GM23338 (cell line): ENCODE data around the gene F12. TPM values are rescaled to one million over a fixed set of nuclear protein-coding genes. Genes with fewer than 3 reads are reported as not detected.

Experiments
- ATAC-seq: fragments of 200-7000 bp; cut with Tn5 transposase; 3 replicates; pipeline ENCODE4 v1.9.1; 2020
- DNase-seq: peaks from one replicate; pipeline ENCODE4 v3.0.0-alpha.2; 2015; ENCODE audit warnings: low spot score
- H2AFZ ChIP-seq: fragments of 200-600 bp; sonication (generic); 2 replicates; pipeline ENCODE4 v1.8.0; 2016; ENCODE audit warnings: antibody characterized with exemption, mild to moderate bottlenecking, moderate library complexity
- H3F3A ChIP-seq: fragments of 200-600 bp; sonication (generic); replicated peaks from 2 replicates; pipeline ENCODE4 v1.8.0; 2017; ENCODE audit warnings: antibody characterized with exemption, mixed run types, low read depth
- H3K27ac ChIP-seq: fragments of 200-600 bp; sonication (generic); 2 replicates; pipeline ENCODE4 v1.6.1; 2016; ENCODE audit warnings: low read depth
- H3K27me3 ChIP-seq: fragments of 200-600 bp; sonication (generic); 2 replicates; pipeline ENCODE4 v1.8.0; 2016; ENCODE audit warnings: mild to moderate bottlenecking, mixed run types, moderate library complexity; ENCODE audit not compliant: insufficient read depth
- H3K36me3 ChIP-seq: fragments of 200-600 bp; sonication (generic); 2 replicates; pipeline ENCODE4 v1.8.0; 2016; ENCODE audit warnings: mild to moderate bottlenecking; ENCODE audit not compliant: insufficient read depth
- H3K4me1 ChIP-seq: fragments of 200-600 bp; sonication (generic); 2 replicates; pipeline ENCODE4 v1.8.0; 2016; ENCODE audit warnings: mild to moderate bottlenecking, moderate library complexity; ENCODE audit not compliant: insufficient read depth
- H3K4me2 ChIP-seq: fragments of 200-600 bp; sonication (generic); 2 replicates; pipeline ENCODE4 v1.7.1; 2017; ENCODE audit warnings: mixed run types
- H3K4me3 ChIP-seq: fragments of 200-600 bp; sonication (generic); 2 replicates; pipeline ENCODE4 v1.6.1; 2016; ENCODE audit warnings: mixed run types
- H3K79me2 ChIP-seq: fragments of 200-600 bp; sonication (generic); replicated peaks from 2 replicates; pipeline ENCODE4 v1.8.0; 2017; ENCODE audit warnings: mild to moderate bottlenecking; ENCODE audit not compliant: insufficient read depth
- H3K9me2 ChIP-seq: fragments of 200-600 bp; sonication (generic); 2 replicates; pipeline ENCODE4 v1.8.0; 2017; ENCODE audit not compliant: insufficient read depth
- H4K20me1 ChIP-seq: fragments of 200-600 bp; sonication (generic); replicated peaks from 2 replicates; pipeline ENCODE4 v1.8.0; 2017; ENCODE audit warnings: mild to moderate bottlenecking; ENCODE audit not compliant: insufficient read depth
- H3K27ac Mint-ChIP-seq: 2 replicates; pipeline ENCODE4 v1.8.0; 2020; ENCODE audit warnings: inconsistent platforms, mild to moderate bottlenecking, moderate library complexity, mixed read lengths
- H3K27me3 Mint-ChIP-seq: 3 replicates; pipeline ENCODE4 v1.8.0; 2022; ENCODE audit warnings: low read depth, mild to moderate bottlenecking, moderate library complexity, mixed read lengths, inconsistent platforms; ENCODE audit not compliant: insufficient read depth, poor library complexity
- H3K36me3 Mint-ChIP-seq: 3 replicates; pipeline ENCODE4 v1.8.0; 2021; ENCODE audit warnings: low read depth, mild to moderate bottlenecking, inconsistent platforms, moderate library complexity, mixed read lengths
- H3K4me1 Mint-ChIP-seq: 3 replicates; pipeline ENCODE4 v1.8.0; 2020; ENCODE audit warnings: mild to moderate bottlenecking, inconsistent platforms, mixed read lengths
- H3K4me3 Mint-ChIP-seq: 3 replicates; pipeline ENCODE4 v1.8.0; 2021; ENCODE audit warnings: moderate library complexity, mild to moderate bottlenecking, inconsistent platforms, mixed read lengths
- H3K9me3 Mint-ChIP-seq: 3 replicates; pipeline ENCODE4 v1.8.0; 2020; ENCODE audit warnings: moderate library complexity, mild to moderate bottlenecking, inconsistent platforms, mixed read lengths
- CREB1 ChIP-seq: fragments of 250-450 bp; sonication (Bioruptor Pico); IDR thresholded peaks from 2 replicates; pipeline ENCODE4 v1.5.0; 2020; ENCODE audit warnings: low read depth, mild to moderate bottlenecking, moderate library complexity
- NANOG ChIP-seq: IDR thresholded peaks from 2 replicates; pipeline ENCODE4 v1.6.1; 2016; ENCODE audit warnings: antibody characterized with exemption, borderline replicate concordance
- POLR2AphosphoS5 ChIP-seq: IDR thresholded peaks from 2 replicates; pipeline ENCODE4 v1.6.1; 2016; ENCODE audit warnings: antibody characterized with exemption, low read depth
- STAT1 ChIP-seq: IDR thresholded peaks from one replicate; pipeline ENCODE4 v1.6.1; 2016; ENCODE audit warnings: antibody characterized with exemption; ENCODE audit not compliant: unreplicated experiment
- polyA plus RNA-seq: library from polyadenylated mRNA; unstranded; fragments of >200 nt; fragmentation: Nextera tagmentation; extraction: Ambion mirVana; gene quantifications from 2 replicates; pipeline ENCODE4 v1.2.1, GENCODE V29; 2016
- total RNA-seq: library from RNA; depleted of rRNA; stranded (reverse); fragments of >200 nt; shearing (Covaris generic); gene quantifications from 2 replicates; pipeline ENCODE4 v1.2.3, GENCODE V29; 2014
- TF ChIP-seq, protein P1 (sequence below): fragments of 250-450 bp; sonication (Bioruptor Pico); IDR thresholded peaks from 2 replicates; pipeline ENCODE4 v1.5.0; 2020; ENCODE audit warnings: mild to moderate bottlenecking, moderate library complexity
- TF ChIP-seq, protein P2 (sequence below), 2 experiments: fragments of 200-600 bp in 1 of 2; sonication (generic) in 1 of 2; conservative IDR thresholded peaks; 2 replicates each; pipeline versions ENCODE4 v1.5.1 to v1.6.1; 2016 to 2017; ENCODE audit warnings: antibody characterized with exemption in 2 of 2, low read depth in 2 of 2, mild to moderate bottlenecking in 2 of 2, moderate library complexity in 1 of 2

The F12 gene
- total and polyA plus RNA-seq, 2 experiments from 2014 or later: 2.9 to 8.0 TPM

DNA sequence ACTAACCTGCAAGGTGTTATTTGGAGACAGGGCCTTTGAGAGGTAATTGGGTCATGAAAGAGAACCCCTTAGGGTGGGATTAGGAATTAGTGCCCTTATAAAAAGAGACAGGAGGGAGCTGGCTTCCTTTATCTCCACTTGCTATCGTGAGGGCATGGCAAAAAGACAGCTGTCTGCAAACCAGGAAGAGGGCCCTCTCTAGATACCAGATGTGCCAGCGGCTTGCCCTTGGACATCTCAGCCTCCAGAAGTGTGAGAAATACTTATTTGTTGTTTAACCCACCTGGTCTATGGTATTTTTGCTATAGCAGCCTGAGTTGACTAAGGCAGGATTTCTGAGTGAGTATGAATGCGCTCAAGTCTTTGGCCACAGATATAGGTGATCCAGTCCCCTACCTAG is 52.6 kb downstream of the F12 start:
- Histone ChIP-seq H4K20me1 (no peaks in the 10 kb centered on the region), H3K4me3 (no peak overlapping the region), H3K9me2 (peaks cover 4% of the 10 kb centered on the region; the same call in 1 of the 2 replicates), H3K79me2 (no peaks in the 10 kb centered on the region), H3F3A (no peaks in the 10 kb centered on the region), H2AFZ (no peak overlapping the region), H3K36me3 (no peaks in the 10 kb centered on the region), H3K4me1 (no peaks in the 10 kb centered on the region; the same call in 1 of the 2 replicates), H3K27ac (no peak overlapping the region), H3K4me2 (no peak overlapping the region), H3K27me3 (no peaks in the 10 kb centered on the region; the same call in 1 of the 2 replicates)
- H3K4me1 Mint-ChIP-seq: peaks cover 9% of the 10 kb centered on the region; the same call in 2 of the 3 replicates
- no peak overlapping the region for H3K4me3 Mint-ChIP-seq
- H3K9me3 Mint-ChIP-seq: no peaks in the 10 kb centered on the region; the same call in 2 of the 3 replicates
- no peaks in the 10 kb centered on the region for H3K36me3 Mint-ChIP-seq
- H3K27me3 Mint-ChIP-seq: peaks cover 19% of the 10 kb centered on the region
- no peak overlapping the region for H3K27ac Mint-ChIP-seq
- TF ChIP-seq CREB1 (no peak), POLR2AphosphoS5 (no peak), NANOG (no peak), STAT1 (no peak)
- TF ChIP-seq, protein P1, sequence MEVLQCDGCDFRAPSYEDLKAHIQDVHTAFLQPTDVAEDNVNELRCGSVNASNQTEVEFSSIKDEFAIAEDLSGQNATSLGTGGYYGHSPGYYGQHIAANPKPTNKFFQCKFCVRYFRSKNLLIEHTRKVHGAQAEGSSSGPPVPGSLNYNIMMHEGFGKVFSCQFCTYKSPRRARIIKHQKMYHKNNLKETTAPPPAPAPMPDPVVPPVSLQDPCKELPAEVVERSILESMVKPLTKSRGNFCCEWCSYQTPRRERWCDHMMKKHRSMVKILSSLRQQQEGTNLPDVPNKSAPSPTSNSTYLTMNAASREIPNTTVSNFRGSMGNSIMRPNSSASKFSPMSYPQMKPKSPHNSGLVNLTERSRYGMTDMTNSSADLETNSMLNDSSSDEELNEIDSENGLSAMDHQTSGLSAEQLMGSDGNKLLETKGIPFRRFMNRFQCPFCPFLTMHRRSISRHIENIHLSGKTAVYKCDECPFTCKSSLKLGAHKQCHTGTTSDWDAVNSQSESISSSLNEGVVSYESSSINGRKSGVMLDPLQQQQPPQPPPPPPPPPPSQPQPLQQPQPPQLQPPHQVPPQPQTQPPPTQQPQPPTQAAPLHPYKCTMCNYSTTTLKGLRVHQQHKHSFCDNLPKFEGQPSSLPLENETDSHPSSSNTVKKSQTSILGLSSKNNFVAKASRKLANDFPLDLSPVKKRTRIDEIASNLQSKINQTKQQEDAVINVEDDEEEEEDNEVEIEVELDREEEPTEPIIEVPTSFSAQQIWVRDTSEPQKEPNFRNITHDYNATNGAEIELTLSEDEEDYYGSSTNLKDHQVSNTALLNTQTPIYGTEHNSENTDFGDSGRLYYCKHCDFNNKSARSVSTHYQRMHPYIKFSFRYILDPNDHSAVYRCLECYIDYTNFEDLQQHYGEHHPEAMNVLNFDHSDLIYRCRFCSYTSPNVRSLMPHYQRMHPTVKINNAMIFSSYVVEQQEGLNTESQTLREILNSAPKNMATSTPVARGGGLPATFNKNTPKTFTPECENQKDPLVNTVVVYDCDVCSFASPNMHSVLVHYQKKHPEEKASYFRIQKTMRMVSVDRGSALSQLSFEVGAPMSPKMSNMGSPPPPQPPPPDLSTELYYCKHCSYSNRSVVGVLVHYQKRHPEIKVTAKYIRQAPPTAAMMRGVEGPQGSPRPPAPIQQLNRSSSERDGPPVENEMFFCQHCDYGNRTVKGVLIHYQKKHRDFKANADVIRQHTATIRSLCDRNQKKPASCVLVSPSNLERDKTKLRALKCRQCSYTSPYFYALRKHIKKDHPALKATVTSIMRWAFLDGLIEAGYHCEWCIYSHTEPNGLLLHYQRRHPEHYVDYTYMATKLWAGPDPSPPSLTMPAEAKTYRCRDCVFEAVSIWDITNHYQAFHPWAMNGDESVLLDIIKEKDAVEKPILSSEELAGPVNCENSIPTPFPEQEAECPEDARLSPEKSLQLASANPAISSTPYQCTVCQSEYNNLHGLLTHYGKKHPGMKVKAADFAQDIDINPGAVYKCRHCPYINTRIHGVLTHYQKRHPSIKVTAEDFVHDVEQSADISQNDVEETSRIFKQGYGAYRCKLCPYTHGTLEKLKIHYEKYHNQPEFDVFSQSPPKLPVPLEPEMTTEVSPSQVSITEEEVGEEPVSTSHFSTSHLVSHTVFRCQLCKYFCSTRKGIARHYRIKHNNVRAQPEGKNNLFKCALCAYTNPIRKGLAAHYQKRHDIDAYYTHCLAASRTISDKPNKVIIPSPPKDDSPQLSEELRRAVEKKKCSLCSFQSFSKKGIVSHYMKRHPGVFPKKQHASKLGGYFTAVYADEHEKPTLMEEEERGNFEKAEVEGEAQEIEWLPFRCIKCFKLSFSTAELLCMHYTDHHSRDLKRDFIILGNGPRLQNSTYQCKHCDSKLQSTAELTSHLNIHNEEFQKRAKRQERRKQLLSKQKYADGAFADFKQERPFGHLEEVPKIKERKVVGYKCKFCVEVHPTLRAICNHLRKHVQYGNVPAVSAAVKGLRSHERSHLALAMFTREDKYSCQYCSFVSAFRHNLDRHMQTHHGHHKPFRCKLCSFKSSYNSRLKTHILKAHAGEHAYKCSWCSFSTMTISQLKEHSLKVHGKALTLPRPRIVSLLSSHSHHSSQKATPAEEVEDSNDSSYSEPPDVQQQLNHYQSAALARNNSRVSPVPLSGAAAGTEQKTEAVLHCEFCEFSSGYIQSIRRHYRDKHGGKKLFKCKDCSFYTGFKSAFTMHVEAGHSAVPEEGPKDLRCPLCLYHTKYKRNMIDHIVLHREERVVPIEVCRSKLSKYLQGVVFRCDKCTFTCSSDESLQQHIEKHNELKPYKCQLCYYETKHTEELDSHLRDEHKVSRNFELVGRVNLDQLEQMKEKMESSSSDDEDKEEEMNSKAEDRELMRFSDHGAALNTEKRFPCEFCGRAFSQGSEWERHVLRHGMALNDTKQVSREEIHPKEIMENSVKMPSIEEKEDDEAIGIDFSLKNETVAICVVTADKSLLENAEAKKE (CRISPR knock-in tag): no peak
- TF ChIP-seq, protein P2, sequence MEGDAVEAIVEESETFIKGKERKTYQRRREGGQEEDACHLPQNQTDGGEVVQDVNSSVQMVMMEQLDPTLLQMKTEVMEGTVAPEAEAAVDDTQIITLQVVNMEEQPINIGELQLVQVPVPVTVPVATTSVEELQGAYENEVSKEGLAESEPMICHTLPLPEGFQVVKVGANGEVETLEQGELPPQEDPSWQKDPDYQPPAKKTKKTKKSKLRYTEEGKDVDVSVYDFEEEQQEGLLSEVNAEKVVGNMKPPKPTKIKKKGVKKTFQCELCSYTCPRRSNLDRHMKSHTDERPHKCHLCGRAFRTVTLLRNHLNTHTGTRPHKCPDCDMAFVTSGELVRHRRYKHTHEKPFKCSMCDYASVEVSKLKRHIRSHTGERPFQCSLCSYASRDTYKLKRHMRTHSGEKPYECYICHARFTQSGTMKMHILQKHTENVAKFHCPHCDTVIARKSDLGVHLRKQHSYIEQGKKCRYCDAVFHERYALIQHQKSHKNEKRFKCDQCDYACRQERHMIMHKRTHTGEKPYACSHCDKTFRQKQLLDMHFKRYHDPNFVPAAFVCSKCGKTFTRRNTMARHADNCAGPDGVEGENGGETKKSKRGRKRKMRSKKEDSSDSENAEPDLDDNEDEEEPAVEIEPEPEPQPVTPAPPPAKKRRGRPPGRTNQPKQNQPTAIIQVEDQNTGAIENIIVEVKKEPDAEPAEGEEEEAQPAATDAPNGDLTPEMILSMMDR (conservative IDR thresholded peaks at IDR 0.05; ENCODE audit: low read depth in 2 of 2): no peak
- no peak for ATAC-seq
- no peak for DNase-seq
